NB4 (cell line): ENCODE measurements around the gene RASGEF1B.

Source experiments
- MYC ChIP-seq: IDR thresholded peaks from 2 replicates; pipeline ENCODE4 v1.6.1; 2011; ENCODE audit warnings: low read depth, low read length
- POLR2A ChIP-seq: IDR thresholded peaks from 2 replicates; pipeline ENCODE4 v1.6.1; 2011; ENCODE audit warnings: mild to moderate bottlenecking; ENCODE audit not compliant: insufficient read length; ENCODE audit errors: extremely low read depth
- TF ChIP-seq, protein P1 (sequence below): IDR thresholded peaks from one replicate; pipeline ENCODE4 v1.5.1; 2012; ENCODE audit warnings: low read depth, low read length
- TF ChIP-seq, protein P2 (sequence below): IDR thresholded peaks from 2 replicates; pipeline ENCODE4 v1.6.1; 2011; ENCODE audit warnings: low read depth, low read length

DNA sequence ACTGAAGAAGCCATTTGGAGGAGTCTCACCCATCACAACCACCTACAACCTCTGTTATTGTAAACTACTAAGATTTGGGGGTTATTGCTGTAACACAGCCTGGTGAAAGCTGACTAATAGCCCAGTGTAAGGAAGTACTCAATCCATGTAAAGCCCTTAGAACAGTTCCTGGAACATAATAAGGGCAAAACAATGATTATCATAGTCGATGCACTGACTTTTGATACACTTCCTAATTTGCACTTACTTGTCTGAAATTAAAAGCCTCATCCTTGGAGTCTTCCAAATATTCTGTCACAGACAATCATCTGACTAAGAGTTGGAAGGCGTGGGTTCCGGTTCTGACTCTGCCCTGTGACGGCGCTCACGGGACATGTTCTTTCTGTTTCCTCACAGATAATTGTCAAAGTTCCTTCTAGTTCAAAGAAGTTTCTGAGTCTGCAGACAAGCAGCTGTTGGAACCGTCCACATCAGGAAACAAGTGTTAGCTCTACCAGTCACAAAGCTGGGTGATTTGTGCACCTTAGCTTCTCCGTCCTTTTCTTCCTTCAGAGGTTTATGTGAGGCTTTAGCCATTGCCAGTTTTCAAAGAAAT lies 33.4 kb upstream of the RASGEF1B start:
- TF ChIP-seq POLR2A: no peak
- TF ChIP-seq, protein P1, sequence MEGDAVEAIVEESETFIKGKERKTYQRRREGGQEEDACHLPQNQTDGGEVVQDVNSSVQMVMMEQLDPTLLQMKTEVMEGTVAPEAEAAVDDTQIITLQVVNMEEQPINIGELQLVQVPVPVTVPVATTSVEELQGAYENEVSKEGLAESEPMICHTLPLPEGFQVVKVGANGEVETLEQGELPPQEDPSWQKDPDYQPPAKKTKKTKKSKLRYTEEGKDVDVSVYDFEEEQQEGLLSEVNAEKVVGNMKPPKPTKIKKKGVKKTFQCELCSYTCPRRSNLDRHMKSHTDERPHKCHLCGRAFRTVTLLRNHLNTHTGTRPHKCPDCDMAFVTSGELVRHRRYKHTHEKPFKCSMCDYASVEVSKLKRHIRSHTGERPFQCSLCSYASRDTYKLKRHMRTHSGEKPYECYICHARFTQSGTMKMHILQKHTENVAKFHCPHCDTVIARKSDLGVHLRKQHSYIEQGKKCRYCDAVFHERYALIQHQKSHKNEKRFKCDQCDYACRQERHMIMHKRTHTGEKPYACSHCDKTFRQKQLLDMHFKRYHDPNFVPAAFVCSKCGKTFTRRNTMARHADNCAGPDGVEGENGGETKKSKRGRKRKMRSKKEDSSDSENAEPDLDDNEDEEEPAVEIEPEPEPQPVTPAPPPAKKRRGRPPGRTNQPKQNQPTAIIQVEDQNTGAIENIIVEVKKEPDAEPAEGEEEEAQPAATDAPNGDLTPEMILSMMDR: no peak
- TF ChIP-seq, protein P2, sequence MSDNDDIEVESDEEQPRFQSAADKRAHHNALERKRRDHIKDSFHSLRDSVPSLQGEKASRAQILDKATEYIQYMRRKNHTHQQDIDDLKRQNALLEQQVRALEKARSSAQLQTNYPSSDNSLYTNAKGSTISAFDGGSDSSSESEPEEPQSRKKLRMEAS: no peak
- no peak for TF ChIP-seq MYC
